Measurements from ENCODE around the gene FBXO39. TPM values are rescaled to one million over a fixed set of nuclear protein-coding genes. Genes with fewer than 3 reads are reported as not detected.

The FBXO39 gene
- total and polyA plus RNA-seq, 9 of the 15 experiments (the other 6 are each of a cell fraction or from before 2014, with no cell fraction given) = not detected

DNA sequence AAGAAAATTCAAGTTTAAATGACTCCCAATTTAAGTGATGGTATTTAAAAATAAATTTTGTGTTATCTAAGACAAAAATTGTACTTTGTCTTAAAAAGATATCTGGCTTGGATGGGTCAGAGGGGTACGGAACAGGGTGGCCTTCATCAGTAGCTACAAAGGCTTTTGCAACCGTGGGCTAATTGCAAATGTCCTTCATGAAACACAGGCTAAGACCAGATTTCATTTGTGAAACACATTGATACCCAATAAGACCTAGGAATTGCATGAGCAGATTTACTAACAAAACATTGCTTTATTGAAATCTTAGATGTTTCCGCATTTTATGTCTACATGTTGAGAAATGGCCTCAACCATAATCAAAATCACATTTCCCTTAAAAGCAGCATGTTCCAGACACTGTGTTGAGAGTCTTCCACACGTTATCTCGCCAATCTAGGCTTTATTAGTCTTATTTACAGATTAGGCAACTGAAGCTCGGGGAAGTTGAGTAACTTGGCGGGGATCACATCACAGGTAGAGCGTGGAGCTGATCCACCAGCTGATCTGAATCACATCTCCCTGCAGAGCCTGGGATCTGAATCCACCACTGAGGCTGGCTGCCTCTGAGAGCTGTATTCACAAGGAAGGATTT is 21.8 kb downstream of the FBXO39 start (continued):
- TF ChIP-seq, protein P1, sequence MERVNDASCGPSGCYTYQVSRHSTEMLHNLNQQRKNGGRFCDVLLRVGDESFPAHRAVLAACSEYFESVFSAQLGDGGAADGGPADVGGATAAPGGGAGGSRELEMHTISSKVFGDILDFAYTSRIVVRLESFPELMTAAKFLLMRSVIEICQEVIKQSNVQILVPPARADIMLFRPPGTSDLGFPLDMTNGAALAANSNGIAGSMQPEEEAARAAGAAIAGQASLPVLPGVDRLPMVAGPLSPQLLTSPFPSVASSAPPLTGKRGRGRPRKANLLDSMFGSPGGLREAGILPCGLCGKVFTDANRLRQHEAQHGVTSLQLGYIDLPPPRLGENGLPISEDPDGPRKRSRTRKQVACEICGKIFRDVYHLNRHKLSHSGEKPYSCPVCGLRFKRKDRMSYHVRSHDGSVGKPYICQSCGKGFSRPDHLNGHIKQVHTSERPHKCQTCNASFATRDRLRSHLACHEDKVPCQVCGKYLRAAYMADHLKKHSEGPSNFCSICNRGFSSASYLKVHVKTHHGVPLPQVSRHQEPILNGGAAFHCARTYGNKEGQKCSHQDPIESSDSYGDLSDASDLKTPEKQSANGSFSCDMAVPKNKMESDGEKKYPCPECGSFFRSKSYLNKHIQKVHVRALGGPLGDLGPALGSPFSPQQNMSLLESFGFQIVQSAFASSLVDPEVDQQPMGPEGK (CRISPR knock-in tag; IDR thresholded peaks at IDR 0.05; ENCODE audit: borderline replicate concordance) = no peak
- no peak for TF ChIP-seq ZNF589 (CRISPR knock-in tag; IDR thresholded peaks at IDR 0.05; ENCODE audit: low read depth)
- TF ChIP-seq SPI1 (IDR thresholded peaks at IDR 0.05; ENCODE audit: borderline replicate concordance, low read depth, low read length) = no peak
- TF ChIP-seq, protein P2, sequence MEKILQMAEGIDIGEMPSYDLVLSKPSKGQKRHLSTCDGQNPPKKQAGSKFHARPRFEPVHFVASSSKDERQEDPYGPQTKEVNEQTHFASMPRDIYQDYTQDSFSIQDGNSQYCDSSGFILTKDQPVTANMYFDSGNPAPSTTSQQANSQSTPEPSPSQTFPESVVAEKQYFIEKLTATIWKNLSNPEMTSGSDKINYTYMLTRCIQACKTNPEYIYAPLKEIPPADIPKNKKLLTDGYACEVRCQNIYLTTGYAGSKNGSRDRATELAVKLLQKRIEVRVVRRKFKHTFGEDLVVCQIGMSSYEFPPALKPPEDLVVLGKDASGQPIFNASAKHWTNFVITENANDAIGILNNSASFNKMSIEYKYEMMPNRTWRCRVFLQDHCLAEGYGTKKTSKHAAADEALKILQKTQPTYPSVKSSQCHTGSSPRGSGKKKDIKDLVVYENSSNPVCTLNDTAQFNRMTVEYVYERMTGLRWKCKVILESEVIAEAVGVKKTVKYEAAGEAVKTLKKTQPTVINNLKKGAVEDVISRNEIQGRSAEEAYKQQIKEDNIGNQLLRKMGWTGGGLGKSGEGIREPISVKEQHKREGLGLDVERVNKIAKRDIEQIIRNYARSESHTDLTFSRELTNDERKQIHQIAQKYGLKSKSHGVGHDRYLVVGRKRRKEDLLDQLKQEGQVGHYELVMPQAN (IDR thresholded peaks at IDR 0.05; ENCODE audit: borderline replicate concordance) = no peak
- TF ChIP-seq, protein P3, sequence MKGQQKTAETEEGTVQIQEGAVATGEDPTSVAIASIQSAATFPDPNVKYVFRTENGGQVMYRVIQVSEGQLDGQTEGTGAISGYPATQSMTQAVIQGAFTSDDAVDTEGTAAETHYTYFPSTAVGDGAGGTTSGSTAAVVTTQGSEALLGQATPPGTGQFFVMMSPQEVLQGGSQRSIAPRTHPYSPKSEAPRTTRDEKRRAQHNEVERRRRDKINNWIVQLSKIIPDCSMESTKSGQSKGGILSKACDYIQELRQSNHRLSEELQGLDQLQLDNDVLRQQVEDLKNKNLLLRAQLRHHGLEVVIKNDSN (CRISPR knock-in tag; IDR thresholded peaks at IDR 0.05) = no peak
